ENCODE data around the gene C2orf72. TPM values are rescaled to one million over a fixed set of nuclear protein-coding genes. Genes with fewer than 3 reads are reported as not detected.

C2orf72 gene
- total and polyA plus RNA-seq, 2 of the 4 experiments (the other 2 are of a cell fraction): 0.09 to 0.18 TPM

DNA sequence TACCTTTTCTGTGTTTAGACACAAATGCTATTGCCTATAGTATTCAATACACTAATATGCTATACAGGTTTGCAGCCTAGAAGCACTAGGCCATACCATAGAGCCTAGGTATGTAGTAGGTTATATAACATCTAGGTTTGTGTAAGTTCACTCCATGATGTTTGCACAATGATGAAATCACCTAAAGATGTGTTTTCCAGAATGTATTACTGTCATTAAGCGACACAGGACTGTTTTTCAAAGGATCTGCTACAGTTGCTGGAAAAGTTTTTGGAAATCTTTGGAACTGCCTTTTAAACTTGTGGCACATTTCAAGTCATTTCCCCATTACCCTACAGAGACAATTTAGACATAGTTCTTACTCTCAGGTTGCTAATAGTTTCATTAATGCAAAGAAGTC lies 28.6 kb downstream of the C2orf72 start:
- H2BK20ac ChIP-seq (ENCODE audit: low read depth, low read length): no peak overlapping the region
- WGBS, 2 experiments (ENCODE audit: extremely low coverage in 2 of 2, insufficient read length in 1 of 2): no CpG with 5 or more reads among the region's 1 CpG
- no peak overlapping the region for H3K56ac ChIP-seq (ENCODE audit: extremely low read depth, insufficient read depth, low read length)
- ATAC-seq (ENCODE audit: low read depth) (no peak), DNase-seq (no peak)
- H4K91ac ChIP-seq (ENCODE audit: insufficient read depth, low read depth, low read length): no peak overlapping the region
- H3K18ac ChIP-seq (ENCODE audit: low read depth, low read length): no peak overlapping the region
- no peak overlapping the region for H3K4me2 ChIP-seq (ENCODE audit: low read depth, low read length)
- H3K14ac ChIP-seq (replicated peaks; ENCODE audit: low read depth, low read length): no peak overlapping the region
- H2BK120ac ChIP-seq (ENCODE audit: low read depth, low read length): no peak overlapping the region
- peaks cover 24% of the 10 kb centered on the region for H3K36me3 ChIP-seq (ENCODE audit: control insufficient read depth, insufficient read depth, low read length)
- H2AK9ac ChIP-seq (replicated peaks; ENCODE audit: low read depth, low read length, poor library complexity): no peak overlapping the region
- H2AK5ac ChIP-seq (ENCODE audit: low read depth, low read length): no peak overlapping the region
- no peak overlapping the region for H3K9ac ChIP-seq (ENCODE audit: low read depth, low read length)
- TF ChIP-seq, protein P1, sequence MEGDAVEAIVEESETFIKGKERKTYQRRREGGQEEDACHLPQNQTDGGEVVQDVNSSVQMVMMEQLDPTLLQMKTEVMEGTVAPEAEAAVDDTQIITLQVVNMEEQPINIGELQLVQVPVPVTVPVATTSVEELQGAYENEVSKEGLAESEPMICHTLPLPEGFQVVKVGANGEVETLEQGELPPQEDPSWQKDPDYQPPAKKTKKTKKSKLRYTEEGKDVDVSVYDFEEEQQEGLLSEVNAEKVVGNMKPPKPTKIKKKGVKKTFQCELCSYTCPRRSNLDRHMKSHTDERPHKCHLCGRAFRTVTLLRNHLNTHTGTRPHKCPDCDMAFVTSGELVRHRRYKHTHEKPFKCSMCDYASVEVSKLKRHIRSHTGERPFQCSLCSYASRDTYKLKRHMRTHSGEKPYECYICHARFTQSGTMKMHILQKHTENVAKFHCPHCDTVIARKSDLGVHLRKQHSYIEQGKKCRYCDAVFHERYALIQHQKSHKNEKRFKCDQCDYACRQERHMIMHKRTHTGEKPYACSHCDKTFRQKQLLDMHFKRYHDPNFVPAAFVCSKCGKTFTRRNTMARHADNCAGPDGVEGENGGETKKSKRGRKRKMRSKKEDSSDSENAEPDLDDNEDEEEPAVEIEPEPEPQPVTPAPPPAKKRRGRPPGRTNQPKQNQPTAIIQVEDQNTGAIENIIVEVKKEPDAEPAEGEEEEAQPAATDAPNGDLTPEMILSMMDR (conservative IDR thresholded peaks at IDR 0.05; ENCODE audit: low read depth, low read length): no peak
- no peak for TF ChIP-seq BHLHE40 (IDR thresholded peaks at IDR 0.05; ENCODE audit: low read depth, low read length)
- TF ChIP-seq CHD1 (IDR thresholded peaks at IDR 0.05; ENCODE audit: low read depth, low read length): no peak
- TF ChIP-seq RCOR1 (IDR thresholded peaks at IDR 0.05; ENCODE audit: insufficient replicate concordance, low read length): no peak
- TF ChIP-seq MAFK (IDR thresholded peaks at IDR 0.05; ENCODE audit: low read depth, low read length): no peak
- TF ChIP-seq, protein P2, sequence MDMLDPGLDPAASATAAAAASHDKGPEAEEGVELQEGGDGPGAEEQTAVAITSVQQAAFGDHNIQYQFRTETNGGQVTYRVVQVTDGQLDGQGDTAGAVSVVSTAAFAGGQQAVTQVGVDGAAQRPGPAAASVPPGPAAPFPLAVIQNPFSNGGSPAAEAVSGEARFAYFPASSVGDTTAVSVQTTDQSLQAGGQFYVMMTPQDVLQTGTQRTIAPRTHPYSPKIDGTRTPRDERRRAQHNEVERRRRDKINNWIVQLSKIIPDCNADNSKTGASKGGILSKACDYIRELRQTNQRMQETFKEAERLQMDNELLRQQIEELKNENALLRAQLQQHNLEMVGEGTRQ (IDR thresholded peaks at IDR 0.05; ENCODE audit: low read depth, low read length): no peak
- no peak for TF ChIP-seq RAD21 (IDR thresholded peaks at IDR 0.05; ENCODE audit: low read length)
- no peak for TF ChIP-seq CEBPB (IDR thresholded peaks at IDR 0.05; ENCODE audit: low read depth, low read length)
- TF ChIP-seq MXI1 (IDR thresholded peaks at IDR 0.05; ENCODE audit: borderline replicate concordance, low read depth, low read length): no peak
- no peak for TF ChIP-seq RFX5 (IDR thresholded peaks at IDR 0.05; ENCODE audit: low read depth, low read length)
- TF ChIP-seq, protein P3, sequence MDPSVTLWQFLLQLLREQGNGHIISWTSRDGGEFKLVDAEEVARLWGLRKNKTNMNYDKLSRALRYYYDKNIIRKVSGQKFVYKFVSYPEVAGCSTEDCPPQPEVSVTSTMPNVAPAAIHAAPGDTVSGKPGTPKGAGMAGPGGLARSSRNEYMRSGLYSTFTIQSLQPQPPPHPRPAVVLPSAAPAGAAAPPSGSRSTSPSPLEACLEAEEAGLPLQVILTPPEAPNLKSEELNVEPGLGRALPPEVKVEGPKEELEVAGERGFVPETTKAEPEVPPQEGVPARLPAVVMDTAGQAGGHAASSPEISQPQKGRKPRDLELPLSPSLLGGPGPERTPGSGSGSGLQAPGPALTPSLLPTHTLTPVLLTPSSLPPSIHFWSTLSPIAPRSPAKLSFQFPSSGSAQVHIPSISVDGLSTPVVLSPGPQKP (IDR thresholded peaks at IDR 0.05; ENCODE audit: borderline replicate concordance, low read depth, low read length): no peak
- no peak for TF ChIP-seq MAZ (IDR thresholded peaks at IDR 0.05; ENCODE audit: borderline replicate concordance, low read depth, low read length)
- no peak for TF ChIP-seq SMC3 (IDR thresholded peaks at IDR 0.05; ENCODE audit: low read depth, low read length)
- no peak for TF ChIP-seq NFE2L2 (IDR thresholded peaks at IDR 0.05; ENCODE audit: low read depth, low read length)
- no peak for TF ChIP-seq POLR2A (IDR thresholded peaks at IDR 0.05; ENCODE audit: low read depth, low read length)
- no peak overlapping the region for H2BK15ac ChIP-seq (ENCODE audit: low read depth, low read length)
- H3K9me1 ChIP-seq (ENCODE audit: insufficient read depth, low read length): no peaks in the 10 kb centered on the region
- H3K27me3 ChIP-seq (ENCODE audit: control insufficient read depth, insufficient read depth, low read length): no peaks in the 10 kb centered on the region
- CTCF ChIA-PET: no interaction called here
- no peak overlapping the region for H2AFZ ChIP-seq (replicated peaks; ENCODE audit: low read length, poor library complexity)
- POLR2A ChIA-PET (ENCODE audit: unreplicated experiment): no interaction called here
- H3K79me1 ChIP-seq (ENCODE audit: low read depth in 1 of 2, low read length in 2 of 2): peaks cover 10 to 34% of the 10 kb centered on the region in 2 experiments
- dilution Hi-C loops (cut with HindIII; ENCODE audit: low sequenced_read_pairs, unreplicated experiment) (no loop called here), intact Hi-C loops (cut with micrococcal nuclease) (no loop called here), in situ Hi-C loops (cut with MboI; ENCODE audit: low sequenced_read_pairs) (no loop called here)
- H4K20me1 ChIP-seq (ENCODE audit: insufficient read depth, low read length): 0 out of 2 replicates have a peak, but pooled peaks cover 3% of the 10 kb centered on the region
- H3K4me3 ChIP-seq (ENCODE audit: insufficient read depth, low read depth, low read length): no peak overlapping the region
- H3K4ac ChIP-seq (ENCODE audit: low read depth, low read length): no peak overlapping the region
- H3K27ac ChIP-seq (ENCODE audit: insufficient read depth, low read length): no peak overlapping the region
- BruUV-seq (replicated peaks): no TSS peak
- no peak overlapping the region for H4K8ac ChIP-seq (ENCODE audit: low read depth in 2 of 2, low read length in 2 of 2)
- no peak overlapping the region for H4K5ac ChIP-seq (ENCODE audit: low read depth, low read length)
- H3K4me1 ChIP-seq (ENCODE audit: control insufficient read depth, insufficient read depth, low read length): no peaks in the 10 kb centered on the region
- H2BK5ac ChIP-seq (ENCODE audit: low read depth, low read length, poor library complexity, severe bottlenecking): no peak overlapping the region
- H3K9me3 ChIP-seq (ENCODE audit: control insufficient read depth, insufficient read depth, low read length): no peaks in the 10 kb centered on the region
- H3K23ac ChIP-seq (ENCODE audit: low read depth, low read length): no peak overlapping the region

Measured in IMR-90 (cell line).